HepG2 (cell line): ENCODE measurements around the gene ZFAND2B. TPM values are rescaled to one million over a fixed set of nuclear protein-coding genes. Genes with fewer than 3 reads are reported as not detected.
A peak's percentile ranks its signal among the peaks of the same experiment; 100 is the strongest.

Experiments used
- AHDC1 ChIP-seq: sonication (generic); formaldehyde crosslinking; IDR thresholded peaks from 2 replicates; pipeline ENCODE4 v1.5.1; 2020; ENCODE audit warnings: mild to moderate bottlenecking, missing genetic modification reagents, borderline replicate concordance
- CEBPG ChIP-seq: IDR thresholded peaks from 2 replicates; pipeline ENCODE4 v1.6.1; 2016
- CREB3 ChIP-seq: sonication (generic); formaldehyde crosslinking; IDR thresholded peaks from 2 replicates; pipeline ENCODE4 v1.5.0; 2020; ENCODE audit warnings: missing genetic modification reagents
- FUBP1 ChIP-seq: sonication (generic); formaldehyde crosslinking; IDR thresholded peaks from 2 replicates; pipeline ENCODE4 v1.5.1; 2020; ENCODE audit warnings: missing genetic modification reagents, mild to moderate bottlenecking, borderline replicate concordance
- JDP2 ChIP-seq: sonication (generic); formaldehyde crosslinking; IDR thresholded peaks from 2 replicates; pipeline ENCODE4 v1.8.1; 2022; ENCODE audit warnings: missing genetic modification reagents, borderline replicate concordance
- MEIS1 ChIP-seq: sonication (generic); formaldehyde crosslinking; IDR thresholded peaks from 2 replicates; pipeline ENCODE4 v1.9.0; 2021; ENCODE audit warnings: mild to moderate bottlenecking, missing genetic modification reagents, moderate library complexity, borderline replicate concordance
- PAXIP1 ChIP-seq: sonication (generic); formaldehyde crosslinking; conservative IDR thresholded peaks from 2 replicates; pipeline ENCODE4 v1.4.0; 2020; ENCODE audit warnings: mild to moderate bottlenecking, missing genetic modification reagents, moderate library complexity
- SRSF9 ChIP-seq: fragments of 200-400 bp; formaldehyde crosslinking; IDR thresholded peaks from 2 replicates; pipeline ENCODE4 v1.6.1; 2018; ENCODE audit warnings: borderline replicate concordance, mild to moderate bottlenecking, low read depth, low read length; ENCODE audit not compliant: insufficient read depth, poor library complexity, severe bottlenecking
- polyA plus RNA-seq, 8 experiments: library from polyadenylated mRNA; depleted of rRNA in 3 of 8; stranded (reverse) in 7 of 8; unstranded in 1 of 8; fragments of >200 nt; fragmentation: Illumina TruSeq in 4 of 8; extraction: Trizol in 4 of 8; gene quantifications; 2 replicates each; pipeline versions ENCODE4 v1.2.1 to v1.2.3, GENCODE V29; 2011 to 2016; ENCODE audit warnings: low read depth in 4 of 8, missing spikeins in 1 of 8, mixed read lengths in 1 of 8; ENCODE audit not compliant: insufficient read depth in 1 of 8
- total RNA-seq, 5 experiments: library from RNA; depleted of rRNA; stranded (reverse); fragments of >200 nt; fragmentation: Illumina TruSeq; extraction: Trizol; gene quantifications; 2 replicates each; pipeline ENCODE4 v1.2.3, GENCODE V29; 2016; ENCODE audit warnings: low read depth in 1 of 5
- TF ChIP-seq, protein P1 (sequence below): sonication (generic); formaldehyde crosslinking; IDR thresholded peaks from 2 replicates; pipeline ENCODE4 v1.5.0; 2020; ENCODE audit warnings: mild to moderate bottlenecking, missing genetic modification reagents

Gene ZFAND2B
- total and polyA plus RNA-seq, 2 of the 13 experiments (the other 11 are each of a cell fraction or from before 2014, with no cell fraction given), result 53.3 to 115 TPM

GRCh38 chr2:219229305-219230058, 22.9 kb downstream of the ZFAND2B start, which contains the start of the genes ANKZF1 and ATG9A (continued):
- TF ChIP-seq AHDC1 (CRISPR knock-in tag), result no peak
- TF ChIP-seq, protein P1, sequence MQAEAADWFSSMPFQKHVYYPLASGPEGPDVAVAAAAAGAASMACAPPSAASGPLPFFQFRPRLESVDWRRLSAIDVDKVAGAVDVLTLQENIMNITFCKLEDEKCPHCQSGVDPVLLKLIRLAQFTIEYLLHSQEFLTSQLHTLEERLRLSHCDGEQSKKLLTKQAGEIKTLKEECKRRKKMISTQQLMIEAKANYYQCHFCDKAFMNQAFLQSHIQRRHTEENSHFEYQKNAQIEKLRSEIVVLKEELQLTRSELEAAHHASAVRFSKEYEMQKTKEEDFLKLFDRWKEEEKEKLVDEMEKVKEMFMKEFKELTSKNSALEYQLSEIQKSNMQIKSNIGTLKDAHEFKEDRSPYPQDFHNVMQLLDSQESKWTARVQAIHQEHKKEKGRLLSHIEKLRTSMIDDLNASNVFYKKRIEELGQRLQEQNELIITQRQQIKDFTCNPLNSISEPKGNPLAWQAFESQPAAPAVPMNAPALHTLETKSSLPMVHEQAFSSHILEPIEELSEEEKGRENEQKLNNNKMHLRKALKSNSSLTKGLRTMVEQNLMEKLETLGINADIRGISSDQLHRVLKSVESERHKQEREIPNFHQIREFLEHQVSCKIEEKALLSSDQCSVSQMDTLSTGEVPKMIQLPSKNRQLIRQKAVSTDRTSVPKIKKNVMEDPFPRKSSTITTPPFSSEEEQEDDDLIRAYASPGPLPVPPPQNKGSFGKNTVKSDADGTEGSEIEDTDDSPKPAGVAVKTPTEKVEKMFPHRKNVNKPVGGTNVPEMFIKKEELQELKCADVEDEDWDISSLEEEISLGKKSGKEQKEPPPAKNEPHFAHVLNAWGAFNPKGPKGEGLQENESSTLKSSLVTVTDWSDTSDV (CRISPR knock-in tag), result no peak
- TF ChIP-seq FUBP1, result no peak
- TF ChIP-seq MEIS1 (CRISPR knock-in tag), result 0 out of 2 replicates have a peak, but pooled peaks have one; percentile 8
- peak; percentile 79 for TF ChIP-seq CEBPG
- peak; percentile 51; the same call in 1 of the 2 replicates for TF ChIP-seq PAXIP1
- TF ChIP-seq JDP2, result no peak
- TF ChIP-seq SRSF9, result no peak
- TF ChIP-seq CREB3 (CRISPR knock-in tag), result no peak
